Measurements from ENCODE around the gene ABCC3. TPM values are rescaled to one million over a fixed set of nuclear protein-coding genes. Genes with fewer than 3 reads are reported as not detected.

Gene ABCC3
- total and polyA plus RNA-seq, 9 of the 15 experiments (the other 6 are each of a cell fraction or from before 2014, with no cell fraction given), result 0.03 to 1.6 (median 0.42) TPM; not detected in 5

DNA sequence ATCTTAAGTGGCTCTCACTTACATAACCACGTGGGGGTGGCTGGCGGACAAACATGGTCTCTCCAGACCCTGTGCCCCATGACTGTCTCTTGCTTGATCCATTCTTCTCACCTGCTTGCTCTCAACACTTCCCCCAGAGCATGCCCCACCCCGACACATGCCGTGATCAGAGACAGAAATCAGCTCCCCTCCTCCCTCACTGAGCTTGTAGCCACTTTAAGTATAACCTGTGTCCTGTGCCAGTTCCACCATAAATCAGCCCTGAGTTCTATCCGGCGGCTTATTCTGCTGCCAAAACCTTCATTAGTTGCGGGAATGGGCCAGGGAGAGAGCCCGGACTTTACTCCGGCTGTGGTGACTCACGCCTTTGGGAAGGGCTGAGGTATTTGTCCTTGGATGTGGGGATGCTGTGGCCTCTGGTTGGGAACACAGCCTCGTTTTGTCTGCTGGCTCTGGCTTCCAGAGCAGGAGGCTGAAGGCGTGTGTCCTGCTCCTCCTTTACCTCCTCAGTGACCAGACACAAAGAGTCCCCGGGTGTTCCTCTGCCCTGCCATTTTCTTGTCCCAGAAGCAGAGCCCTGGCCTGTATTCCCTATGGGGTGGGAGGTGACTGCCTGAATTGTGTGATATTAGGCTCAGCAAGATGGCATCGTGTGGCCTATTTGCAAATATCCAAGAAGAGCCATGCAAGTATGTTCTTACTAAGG is 52.0 kb downstream of the ABCC3 start:
- H3K4me1 ChIP-seq (replicated peaks in 1 of 2; ENCODE audit: control insufficient read depth in 2 of 2, insufficient read depth in 2 of 2, low read length in 2 of 2), result peaks cover 4 to 22% of the 10 kb centered on the region in 2 experiments; a peak in 3 of 5 replicates
- no peaks in the 10 kb centered on the region for H4K20me1 ChIP-seq (replicated peaks; ENCODE audit: control insufficient read depth, insufficient read depth, low read length)
- H3K4me2 ChIP-seq (ENCODE audit: insufficient read depth, low read length), result no peak overlapping the region
- no peak overlapping the region for H3K27ac ChIP-seq (ENCODE audit: extremely low read depth, low read depth, low read length)
- ChIA-PET POLR2A (interaction anchor here (0.6 to 1.2 kb wide), 2 partner anchors 9 to 60 kb away, joined by 3 to 4 read pairs; no protein-coding TSS in a partner anchor), CTCF (ENCODE audit: low intra/inter-chr PET ratio) (no interaction called here)
- FAIRE-seq, result no peak
- no peaks in the 10 kb centered on the region for H3K27me3 ChIP-seq (ENCODE audit: control insufficient read depth in 2 of 2, insufficient read depth in 2 of 2, low read length in 2 of 2)
- TF ChIP-seq FOXJ2 (tag; IDR thresholded peaks at IDR 0.05), result no peak
- no peak for TF ChIP-seq ZC3H11A (IDR thresholded peaks at IDR 0.05; ENCODE audit: low read depth, low read length)
- TF ChIP-seq TAF15 (IDR thresholded peaks at IDR 0.05; ENCODE audit: low read depth, low read length), result no peak
- TF ChIP-seq, protein P1, sequence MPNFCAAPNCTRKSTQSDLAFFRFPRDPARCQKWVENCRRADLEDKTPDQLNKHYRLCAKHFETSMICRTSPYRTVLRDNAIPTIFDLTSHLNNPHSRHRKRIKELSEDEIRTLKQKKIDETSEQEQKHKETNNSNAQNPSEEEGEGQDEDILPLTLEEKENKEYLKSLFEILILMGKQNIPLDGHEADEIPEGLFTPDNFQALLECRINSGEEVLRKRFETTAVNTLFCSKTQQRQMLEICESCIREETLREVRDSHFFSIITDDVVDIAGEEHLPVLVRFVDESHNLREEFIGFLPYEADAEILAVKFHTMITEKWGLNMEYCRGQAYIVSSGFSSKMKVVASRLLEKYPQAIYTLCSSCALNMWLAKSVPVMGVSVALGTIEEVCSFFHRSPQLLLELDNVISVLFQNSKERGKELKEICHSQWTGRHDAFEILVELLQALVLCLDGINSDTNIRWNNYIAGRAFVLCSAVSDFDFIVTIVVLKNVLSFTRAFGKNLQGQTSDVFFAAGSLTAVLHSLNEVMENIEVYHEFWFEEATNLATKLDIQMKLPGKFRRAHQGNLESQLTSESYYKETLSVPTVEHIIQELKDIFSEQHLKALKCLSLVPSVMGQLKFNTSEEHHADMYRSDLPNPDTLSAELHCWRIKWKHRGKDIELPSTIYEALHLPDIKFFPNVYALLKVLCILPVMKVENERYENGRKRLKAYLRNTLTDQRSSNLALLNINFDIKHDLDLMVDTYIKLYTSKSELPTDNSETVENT (CRISPR knock-in tag; IDR thresholded peaks at IDR 0.05), result no peak
- no peak for TF ChIP-seq NR2C1 (IDR thresholded peaks at IDR 0.05)
- TF ChIP-seq NR2C1 (tag; IDR thresholded peaks at IDR 0.05), result no peak
- TF ChIP-seq MYNN (IDR thresholded peaks at IDR 0.05), result no peak
- TF ChIP-seq MYNN (CRISPR knock-in tag; IDR thresholded peaks at IDR 0.05), result no peak
- 29% methylated on average over 13 of the region's 14 CpGs for WGBS (ENCODE audit: insufficient coverage, low coverage, missing lambda C conversion rate)
- in situ Hi-C loops (cut with MboI) (no loop called here), intact Hi-C loops (cut with micrococcal nuclease) (no loop called here)
- H3K9me3 ChIP-seq (replicated peaks; ENCODE audit: control insufficient read depth, insufficient read depth, low read depth, low read length), result no peaks in the 10 kb centered on the region
- no peak overlapping the region; a peak in 1 of 4 replicates for H3K9ac ChIP-seq (ENCODE audit: insufficient read depth in 1 of 2, low read depth in 2 of 2, low read length in 2 of 2)
- no TSS peak for BruUV-seq (replicated peaks)
- H2AFZ ChIP-seq (ENCODE audit: low read depth, low read length), result 0 out of 2 replicates have a peak overlapping the region, but pooled peaks have one; percentile 19
- no peak for ATAC-seq
- DNase-seq (ENCODE audit: extremely low read depth in 1 of 4, low spot score in 3 of 4), result no peak
- H3K4me3 ChIP-seq, result no peak overlapping the region
- H3K9me1 ChIP-seq (ENCODE audit: control insufficient read depth, insufficient read depth, low read length), result no peaks in the 10 kb centered on the region
- no peaks in the 10 kb centered on the region for H3K36me3 ChIP-seq (ENCODE audit: control insufficient read depth, insufficient read depth, low read length)
- H3K79me2 ChIP-seq (ENCODE audit: control insufficient read depth, insufficient read depth, low read length), result no peaks in the 10 kb centered on the region
